Measurements from ENCODE around the gene LRMDA.
A peak's percentile ranks its signal among the peaks of the same experiment; 100 is the strongest.

LRMDA gene

GRCh38 chr10:76161301-76161582 lies 729.8 kb downstream of the LRMDA start:
- Histone ChIP-seq H3K36me3 (no peaks in the 10 kb centered on the region), H3K9me3 (replicated peaks in 1 of 11) (peaks cover 0 to 14% (median 8%) of the 10 kb centered on the region in 11 experiments; a peak in 13 of 22 replicates), H3K27ac (no peak overlapping the region), H3K4me2 (no peak overlapping the region), H3K4me3 (no peak overlapping the region), H3K9ac (no peak overlapping the region), H4K20me1 (no peaks in the 10 kb centered on the region), H3K4me1 (no peaks in the 10 kb centered on the region), H3K27me3 (no peaks in the 10 kb centered on the region)
- TF ChIP-seq Cebpa-rat (IDR thresholded peaks at IDR 0.05): no peak

- Histone ChIP-seq H4K20me1 (no peaks in the 10 kb centered on the region), H3K4me1 (no peaks in the 10 kb centered on the region), H3K9ac (no peak overlapping the region), H3K4me2 (no peak overlapping the region), H3K36me3 (no peaks in the 10 kb centered on the region), H3K4me3 (no peak overlapping the region), H3K9me3 (replicated peaks in 1 of 11) (peaks cover 0 to 20% (median 10%) of the 10 kb centered on the region in 11 experiments; a peak in 15 of 22 replicates), H3K27me3 (no peaks in the 10 kb centered on the region), H3K27ac (no peak overlapping the region)
- no peak for TF ChIP-seq Cebpa-rat (IDR thresholded peaks at IDR 0.05)
Measured at GRCh38 chr10:76168437-76168836, 737.0 kb downstream of the LRMDA start.

GRCh38 chr10:76169246-76169645 lies 737.8 kb downstream of the LRMDA start:
- Histone ChIP-seq H3K4me2 (no peak overlapping the region), H4K20me1 (no peaks in the 10 kb centered on the region), H3K9me3 (replicated peaks in 1 of 11) (peaks cover 0 to 20% (median 10%) of the 10 kb centered on the region in 11 experiments; a peak in 15 of 22 replicates), H3K27ac (no peak overlapping the region), H3K4me3 (no peak overlapping the region), H3K4me1 (no peaks in the 10 kb centered on the region), H3K27me3 (no peaks in the 10 kb centered on the region), H3K9ac (no peak overlapping the region), H3K36me3 (no peaks in the 10 kb centered on the region)
- TF ChIP-seq Cebpa-rat (IDR thresholded peaks at IDR 0.05): no peak

GRCh38 chr10:76172020-76172419 lies 740.6 kb downstream of the LRMDA start:
- H3K4me3 ChIP-seq: no peak overlapping the region
- H3K9ac ChIP-seq: no peak overlapping the region
- TF ChIP-seq Cebpa-rat (IDR thresholded peaks at IDR 0.05): no peak
- no peaks in the 10 kb centered on the region for H4K20me1 ChIP-seq
- no peaks in the 10 kb centered on the region for H3K36me3 ChIP-seq
- no peaks in the 10 kb centered on the region for H3K9me3 ChIP-seq (replicated peaks in 1 of 11)
- no peak overlapping the region for H3K27ac ChIP-seq
- H3K4me2 ChIP-seq: no peak overlapping the region
- no peaks in the 10 kb centered on the region for H3K27me3 ChIP-seq
- no peaks in the 10 kb centered on the region for H3K4me1 ChIP-seq

- Histone ChIP-seq H3K36me3 (no peaks in the 10 kb centered on the region), H3K27me3 (no peaks in the 10 kb centered on the region), H4K20me1 (no peaks in the 10 kb centered on the region), H3K4me3 (no peak overlapping the region), H3K4me1 (peaks cover 0 to 11% (median 9%) of the 10 kb centered on the region in 10 experiments; a peak in 11 of 20 replicates), H3K9ac (no peak overlapping the region), H3K27ac (no peak overlapping the region), H3K9me3 (replicated peaks in 1 of 11) (no peaks in the 10 kb centered on the region), H3K4me2 (no peak overlapping the region)
- TF ChIP-seq Cebpa-rat (IDR thresholded peaks at IDR 0.05): no peak
Measured at GRCh38 chr10:76175533-76176165, 744.2 kb downstream of the LRMDA start.

GRCh38 chr10:76176166-76176550 lies 744.7 kb downstream of the LRMDA start:
- Histone ChIP-seq H3K4me3 (no peak overlapping the region), H3K27me3 (no peaks in the 10 kb centered on the region), H3K9me3 (replicated peaks in 1 of 11) (no peaks in the 10 kb centered on the region), H3K4me2 (no peak overlapping the region), H3K36me3 (no peaks in the 10 kb centered on the region), H3K4me1 (peaks cover 0 to 11% (median 9%) of the 10 kb centered on the region in 10 experiments; a peak in 11 of 20 replicates), H3K27ac (no peak overlapping the region), H4K20me1 (no peaks in the 10 kb centered on the region), H3K9ac (no peak overlapping the region)
- no peak for TF ChIP-seq Cebpa-rat (IDR thresholded peaks at IDR 0.05)

- H3K9ac ChIP-seq: no peak overlapping the region
- no peak overlapping the region for H3K27ac ChIP-seq
- no peaks in the 10 kb centered on the region for H3K27me3 ChIP-seq
- no peak for TF ChIP-seq Cebpa-rat (IDR thresholded peaks at IDR 0.05)
- H3K9me3 ChIP-seq (replicated peaks in 1 of 11): no peaks in the 10 kb centered on the region
- no peaks in the 10 kb centered on the region for H3K36me3 ChIP-seq
- peaks cover 0 to 11% (median 9%) of the 10 kb centered on the region in 10 experiments; a peak in 11 of 20 replicates for H3K4me1 ChIP-seq
- no peak overlapping the region for H3K4me3 ChIP-seq
- H4K20me1 ChIP-seq: no peaks in the 10 kb centered on the region
- H3K4me2 ChIP-seq: no peak overlapping the region
Measured at GRCh38 chr10:76177936-76178335, 746.5 kb downstream of the LRMDA start.

- TF ChIP-seq Cebpa-rat (IDR thresholded peaks at IDR 0.05): no peak
- Histone ChIP-seq H3K4me1 (peaks cover 0 to 11% (median 9%) of the 10 kb centered on the region in 10 experiments; a peak in 11 of 20 replicates), H3K9ac (no peak overlapping the region), H3K4me2 (peak overlapping the region in 9 of 11 experiments; percentile 6 to 40 (median 14); a peak in 8 of 22 replicates), H3K4me3 (no peak overlapping the region), H3K27ac (no peak overlapping the region), H3K9me3 (replicated peaks in 1 of 11) (no peaks in the 10 kb centered on the region), H4K20me1 (no peaks in the 10 kb centered on the region), H3K36me3 (no peaks in the 10 kb centered on the region), H3K27me3 (no peaks in the 10 kb centered on the region)
Measured at GRCh38 chr10:76178532-76179292, 747.3 kb downstream of the LRMDA start.

GRCh38 chr10:76179806-76180205 lies 748.4 kb downstream of the LRMDA start:
- H3K36me3 ChIP-seq: no peaks in the 10 kb centered on the region
- TF ChIP-seq Cebpa-rat (IDR thresholded peaks at IDR 0.05): no peak
- H3K9me3 ChIP-seq (replicated peaks in 1 of 11): no peaks in the 10 kb centered on the region
- H3K4me1 ChIP-seq: peaks cover 0 to 11% (median 9%) of the 10 kb centered on the region in 10 experiments; a peak in 11 of 20 replicates
- H3K4me2 ChIP-seq: no peak overlapping the region
- no peak overlapping the region for H3K27ac ChIP-seq
- H3K9ac ChIP-seq: no peak overlapping the region
- no peak overlapping the region for H3K4me3 ChIP-seq
- no peaks in the 10 kb centered on the region for H3K27me3 ChIP-seq
- H4K20me1 ChIP-seq: no peaks in the 10 kb centered on the region

GRCh38 chr10:76184647-76185046 lies 753.2 kb downstream of the LRMDA start:
- H3K4me2 ChIP-seq: no peak overlapping the region
- H3K4me1 ChIP-seq: no peaks in the 10 kb centered on the region; a peak in 1 of 20 replicates
- H3K4me3 ChIP-seq: no peak overlapping the region
- no peak overlapping the region for H3K27ac ChIP-seq
- H3K9me3 ChIP-seq (replicated peaks in 1 of 11): no peaks in the 10 kb centered on the region
- no peaks in the 10 kb centered on the region for H3K27me3 ChIP-seq
- H3K36me3 ChIP-seq: no peaks in the 10 kb centered on the region
- H4K20me1 ChIP-seq: no peaks in the 10 kb centered on the region
- no peak overlapping the region for H3K9ac ChIP-seq
- TF ChIP-seq Cebpa-rat (IDR thresholded peaks at IDR 0.05): no peak

All from BLaER1 treated with 17β-estradiol and CSF1 and Interleukin-3, amounts not matched to agents 10 nM and 100 nM (cell line).